Mucosa of rectum (tissue), 2 donors: ENCODE measurements around the gene ADCY2.

Experiments
- H3K27ac ChIP-seq, 2 donors: one replicate each; pipeline ENCODE4 v1.7.0; 2013; ENCODE audit warnings: inconsistent platforms in 2 of 2, low read depth in 2 of 2, low read length in 2 of 2
- H3K27me3 ChIP-seq, 2 donors: one replicate each; pipeline ENCODE4 v1.7.0; 2013; ENCODE audit warnings: low read length in 2 of 2; ENCODE audit not compliant: control insufficient read depth in 2 of 2, insufficient read depth in 2 of 2
- H3K36me3 ChIP-seq, 2 donors: one replicate each; pipeline ENCODE4 v1.7.0; 2013; ENCODE audit warnings: low read length in 2 of 2; ENCODE audit not compliant: control insufficient read depth in 2 of 2, insufficient read depth in 2 of 2
- H3K4me1 ChIP-seq, 2 donors: one replicate each; pipeline ENCODE4 v1.7.0; 2013; ENCODE audit warnings: low read length in 2 of 2, mild to moderate bottlenecking in 1 of 2; ENCODE audit not compliant: control insufficient read depth in 2 of 2, insufficient read depth in 2 of 2
- H3K4me3 ChIP-seq, 2 donors: one replicate each; pipeline ENCODE4 v1.7.0; 2013; ENCODE audit warnings: low read length in 2 of 2
- H3K9ac ChIP-seq, 2 donors: one replicate each; pipeline ENCODE4 v1.7.0; 2013; ENCODE audit warnings: low read length in 2 of 2, low read depth in 1 of 2, mild to moderate bottlenecking in 1 of 2
- H3K9me3 ChIP-seq, 2 donors: one replicate each; pipeline ENCODE4 v1.7.0; 2013; ENCODE audit warnings: low read length in 2 of 2; ENCODE audit not compliant: control insufficient read depth in 2 of 2
- donor health status: healthy.
- donor health status: Normal muscosa, but diverticular disease.

Gene ADCY2

GRCh38 chr5:7376871-7377270 is 19.1 kb upstream of the ADCY2 start:
- no peak overlapping the region for H3K27ac ChIP-seq
- H3K27me3 ChIP-seq, result no peaks in the 10 kb centered on the region
- H3K36me3 ChIP-seq, result no peaks in the 10 kb centered on the region
- no peaks in the 10 kb centered on the region for H3K4me1 ChIP-seq
- no peak overlapping the region for H3K9ac ChIP-seq
- no peak overlapping the region for H3K4me3 ChIP-seq
- H3K9me3 ChIP-seq, result no peaks in the 10 kb centered on the region

GRCh38 chr5:7377761-7378160 is 18.2 kb upstream of the ADCY2 start:
- H3K4me3 ChIP-seq, result no peak overlapping the region
- no peak overlapping the region for H3K9ac ChIP-seq
- no peaks in the 10 kb centered on the region for H3K9me3 ChIP-seq
- no peaks in the 10 kb centered on the region for H3K4me1 ChIP-seq
- H3K27ac ChIP-seq, result no peak overlapping the region
- H3K27me3 ChIP-seq, result no peaks in the 10 kb centered on the region
- H3K36me3 ChIP-seq, result no peaks in the 10 kb centered on the region

- no peaks in the 10 kb centered on the region for H3K27me3 ChIP-seq
- no peaks in the 10 kb centered on the region for H3K9me3 ChIP-seq
- H3K4me3 ChIP-seq, result no peak overlapping the region
- no peaks in the 10 kb centered on the region for H3K4me1 ChIP-seq
- no peak overlapping the region for H3K9ac ChIP-seq
- H3K27ac ChIP-seq, result no peak overlapping the region
- no peaks in the 10 kb centered on the region for H3K36me3 ChIP-seq
These were observed 13.3 kb upstream of the ADCY2 start for GRCh38 chr5:7382588-7382987.

- H3K27ac ChIP-seq, result no peak overlapping the region
- no peaks in the 10 kb centered on the region for H3K4me1 ChIP-seq
- H3K9me3 ChIP-seq, result no peaks in the 10 kb centered on the region
These were observed 10.3 kb upstream of the ADCY2 start for GRCh38 chr5:7385681-7386080.

GRCh38 chr5:7388553-7388952 is 7.4 kb upstream of the ADCY2 start:
- no peaks in the 10 kb centered on the region for H3K9me3 ChIP-seq
- H3K27ac ChIP-seq, result no peak overlapping the region
- H3K9ac ChIP-seq, result no peak overlapping the region
- peaks cover 3 to 10% of the 10 kb centered on the region in 2 donors for H3K4me1 ChIP-seq
- H3K27me3 ChIP-seq, result no peaks in the 10 kb centered on the region
- no peaks in the 10 kb centered on the region for H3K36me3 ChIP-seq
- no peak overlapping the region for H3K4me3 ChIP-seq

More at GRCh38 chr5:7385681-7386080, 10.3 kb upstream of the ADCY2 start:
- no peaks in the 10 kb centered on the region for H3K36me3 ChIP-seq
- H3K27me3 ChIP-seq, result no peaks in the 10 kb centered on the region
- H3K4me3 ChIP-seq, result no peak overlapping the region
- no peak overlapping the region for H3K9ac ChIP-seq

GRCh38 chr5:7391215-7391614 is 4.7 kb upstream of the ADCY2 start:
- Histone ChIP-seq H3K4me3 (peak overlapping the region in 1 of 2 donors; percentile 37), H3K36me3 (no peaks in the 10 kb centered on the region), H3K9me3 (no peaks in the 10 kb centered on the region), H3K9ac (no peak overlapping the region), H3K27me3 (peaks cover 11 to 13% of the 10 kb centered on the region in 2 donors), H3K4me1 (peaks cover 3 to 10% of the 10 kb centered on the region in 2 donors), H3K27ac (no peak overlapping the region)

- Histone ChIP-seq H3K9ac (no peak overlapping the region), H3K9me3 (no peaks in the 10 kb centered on the region), H3K27ac (no peak overlapping the region), H3K27me3 (peaks cover 15 to 16% of the 10 kb centered on the region in 2 donors), H3K4me1 (peaks cover 3 to 10% of the 10 kb centered on the region in 2 donors), H3K4me3 (peak overlapping the region in 1 of 2 donors; percentile 37), H3K36me3 (no peaks in the 10 kb centered on the region)
These were observed 3.9 kb upstream of the ADCY2 start for GRCh38 chr5:7391814-7392692.

- H3K4me3 ChIP-seq, result no peak overlapping the region
- H3K27ac ChIP-seq, result no peak overlapping the region
- peaks cover 3 to 10% of the 10 kb centered on the region in 2 donors for H3K4me1 ChIP-seq
- no peak overlapping the region for H3K9ac ChIP-seq
- peaks cover 18 to 21% of the 10 kb centered on the region in 2 donors for H3K27me3 ChIP-seq
- H3K9me3 ChIP-seq, result no peaks in the 10 kb centered on the region
- H3K36me3 ChIP-seq, result no peaks in the 10 kb centered on the region
These were observed 3.3 kb upstream of the ADCY2 start for GRCh38 chr5:7392693-7393024.

GRCh38 chr5:7393921-7394799 is 1.8 kb upstream of the ADCY2 start:
- Histone ChIP-seq H3K4me1 (peaks cover 3 to 10% of the 10 kb centered on the region in 2 donors), H3K9ac (no peak overlapping the region), H3K9me3 (no peaks in the 10 kb centered on the region), H3K27ac (no peak overlapping the region), H3K27me3 (peaks cover 27 to 32% of the 10 kb centered on the region in 2 donors), H3K4me3 (no peak overlapping the region), H3K36me3 (no peaks in the 10 kb centered on the region)

GRCh38 chr5:7394889-7395431 is 978 bp upstream of the ADCY2 start:
- no peak overlapping the region for H3K27ac ChIP-seq
- peaks cover 27 to 32% of the 10 kb centered on the region in 2 donors for H3K27me3 ChIP-seq
- no peaks in the 10 kb centered on the region for H3K9me3 ChIP-seq
- H3K4me3 ChIP-seq, result no peak overlapping the region
- peaks cover 3 to 10% of the 10 kb centered on the region in 2 donors for H3K4me1 ChIP-seq
- no peak overlapping the region for H3K9ac ChIP-seq
- H3K36me3 ChIP-seq, result no peaks in the 10 kb centered on the region
